IPS-18c (cell line): ENCODE results near the gene SKIDA1.
A peak's percentile ranks its signal among the peaks of the same experiment; 100 is the strongest.

Source experiments
- H3K4me3 ChIP-seq: 2 replicates; pipeline ENCODE4 v1.7.0; 2013; ENCODE audit warnings: low read depth, mild to moderate bottlenecking, low read length, moderate library complexity; ENCODE audit not compliant: insufficient read depth
- H3K9me3 ChIP-seq: one replicate; pipeline ENCODE4 v1.6.1; 2013; ENCODE audit warnings: mild to moderate bottlenecking, low read length, moderate library complexity; ENCODE audit not compliant: control insufficient read depth, insufficient read depth

Gene SKIDA1

GRCh38 chr10:21496343-21497176, 28.9 kb downstream of the SKIDA1 start:
- no peaks in the 10 kb centered on the region for H3K9me3 ChIP-seq

GRCh38 chr10:21495752-21496342, 29.6 kb downstream of the SKIDA1 start:
- Histone ChIP-seq H3K9me3 (no peaks in the 10 kb centered on the region), H3K4me3 (peak overlapping the region; percentile 66)

More at GRCh38 chr10:21496343-21497176, 28.9 kb downstream of the SKIDA1 start:
- peak overlapping the region; percentile 66 for H3K4me3 ChIP-seq

DNA sequence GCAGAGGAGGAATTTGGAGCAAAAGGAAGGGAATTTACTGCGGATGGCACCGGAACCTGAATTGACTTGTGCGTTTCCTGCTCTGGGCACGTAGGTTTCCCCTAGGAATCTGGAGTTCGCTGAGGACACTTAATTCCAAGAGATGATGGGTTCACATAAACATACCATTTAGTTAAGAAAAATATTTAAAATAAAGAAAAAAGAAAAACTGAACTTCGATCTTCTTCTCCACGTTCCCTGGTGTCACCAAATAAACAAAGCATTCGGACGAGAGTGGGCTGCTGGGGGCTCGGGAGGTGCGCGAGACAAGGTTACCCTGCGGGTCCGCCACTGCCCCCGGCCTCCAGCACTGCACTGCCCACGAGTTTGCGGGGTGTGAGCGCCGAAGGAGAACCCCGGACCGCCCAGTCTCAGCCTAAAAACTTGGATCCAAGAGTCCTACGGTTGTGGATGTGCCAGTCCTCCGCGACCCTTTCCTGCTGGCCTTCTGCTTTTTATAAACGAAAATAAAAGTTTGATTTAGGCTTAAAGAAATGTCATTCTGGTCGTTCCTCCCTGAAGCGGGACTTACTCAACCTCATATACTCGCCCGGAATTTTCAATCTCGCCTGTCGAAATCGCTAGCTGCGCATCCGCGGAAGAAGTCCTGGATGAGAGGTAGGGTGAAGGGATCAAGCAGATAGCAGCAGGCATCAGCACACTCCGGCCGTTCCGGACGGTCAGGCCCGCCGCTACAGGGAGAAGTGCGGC, 30.3 kb downstream of the SKIDA1 start:
- H3K9me3 ChIP-seq, result no peaks in the 10 kb centered on the region
- H3K4me3 ChIP-seq, result peak overlapping the region; percentile 66

GRCh38 chr10:21494191-21495001, 31.1 kb downstream of the SKIDA1 start:
- Histone ChIP-seq H3K9me3 (no peaks in the 10 kb centered on the region), H3K4me3 (peak overlapping the region; percentile 66)

GRCh38 chr10:21493784-21494183, 31.7 kb downstream of the SKIDA1 start:
- H3K4me3 ChIP-seq, result peak overlapping the region; percentile 66

GRCh38 chr10:21492421-21492820, 33.1 kb downstream of the SKIDA1 start:
- no peaks in the 10 kb centered on the region for H3K9me3 ChIP-seq
- H3K4me3 ChIP-seq, result no peak overlapping the region

More at GRCh38 chr10:21493784-21494183, 31.7 kb downstream of the SKIDA1 start:
- no peaks in the 10 kb centered on the region for H3K9me3 ChIP-seq

DNA sequence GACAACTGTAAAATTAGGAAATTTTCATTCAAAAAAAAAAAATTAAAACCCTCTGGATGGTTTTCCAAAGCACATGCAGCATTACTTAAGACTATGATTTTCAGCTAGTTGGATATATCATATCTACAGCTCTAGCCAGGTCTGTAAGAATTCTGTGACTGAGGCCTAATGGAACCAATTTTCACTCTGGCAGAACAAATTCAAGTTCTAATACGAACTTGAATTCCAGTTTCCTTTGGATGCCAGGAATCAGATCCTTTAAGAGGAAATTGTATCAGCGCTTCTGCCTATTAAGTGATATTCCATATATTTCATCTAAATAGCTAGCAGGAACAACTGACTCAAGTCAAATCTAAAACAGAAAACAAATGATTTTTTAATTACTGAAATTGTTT, 34.8 kb downstream of the SKIDA1 start:
- Histone ChIP-seq H3K9me3 (no peaks in the 10 kb centered on the region), H3K4me3 (no peak overlapping the region)

DNA sequence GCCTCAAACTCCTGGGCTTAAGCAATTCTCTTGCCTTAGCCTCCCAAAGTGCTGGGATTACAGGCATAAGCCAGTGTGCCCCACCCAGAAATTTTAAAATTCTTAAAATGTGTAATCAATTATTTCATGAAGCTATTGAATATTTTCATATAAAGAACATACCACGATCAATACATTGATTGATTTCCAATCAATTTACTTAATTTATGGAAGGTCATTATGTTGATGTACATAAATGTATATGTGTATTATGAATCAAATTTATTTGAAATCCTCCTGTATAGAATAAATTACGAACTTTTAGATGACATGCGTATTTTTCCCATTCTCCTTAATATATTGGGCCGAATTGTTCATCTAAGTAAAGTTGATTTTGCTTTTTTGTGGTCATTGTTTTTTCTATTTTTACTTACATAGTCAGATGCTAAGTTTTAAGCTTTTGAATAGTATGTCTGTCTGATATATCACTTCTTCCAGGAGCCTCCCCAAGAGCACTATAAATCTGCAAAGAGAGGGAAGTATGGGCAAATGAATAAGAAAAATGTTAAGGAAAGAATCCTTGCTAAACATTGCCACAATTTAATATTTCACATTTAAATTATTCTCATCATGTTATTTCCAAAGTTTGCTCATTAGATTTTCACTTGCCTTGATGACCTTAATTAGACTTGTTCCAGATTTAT, 35.3 kb downstream of the SKIDA1 start:
- H3K9me3 ChIP-seq, result no peaks in the 10 kb centered on the region
- no peak overlapping the region for H3K4me3 ChIP-seq

DNA sequence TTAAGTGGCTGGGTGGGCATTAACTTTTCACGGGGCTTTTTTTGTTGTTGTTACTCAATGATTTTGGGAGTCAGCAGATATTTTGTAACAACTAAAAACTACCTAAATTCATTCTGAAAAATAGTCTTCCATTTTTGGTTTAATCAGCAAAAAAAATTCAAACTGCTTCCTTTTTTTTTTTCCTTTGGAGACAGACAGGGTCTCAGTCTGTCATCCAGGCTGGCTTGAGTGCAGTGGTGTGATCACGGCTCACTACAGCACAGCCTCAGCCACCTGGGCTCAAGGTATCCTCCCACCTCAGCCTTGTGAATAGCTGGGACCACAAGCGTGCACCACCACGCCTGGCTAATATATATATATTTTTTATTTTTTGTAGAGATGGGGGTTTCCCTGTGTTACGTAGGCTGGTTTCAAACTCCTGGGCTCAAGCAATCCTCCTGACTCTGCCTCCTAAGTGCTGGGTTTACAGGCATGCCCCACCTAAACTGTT, 36.5 kb downstream of the SKIDA1 start:
- no peak overlapping the region for H3K4me3 ChIP-seq
- H3K9me3 ChIP-seq, result no peaks in the 10 kb centered on the region

GRCh38 chr10:21488246-21488956, 37.1 kb downstream of the SKIDA1 start:
- no peaks in the 10 kb centered on the region for H3K9me3 ChIP-seq
- no peak overlapping the region for H3K4me3 ChIP-seq

DNA sequence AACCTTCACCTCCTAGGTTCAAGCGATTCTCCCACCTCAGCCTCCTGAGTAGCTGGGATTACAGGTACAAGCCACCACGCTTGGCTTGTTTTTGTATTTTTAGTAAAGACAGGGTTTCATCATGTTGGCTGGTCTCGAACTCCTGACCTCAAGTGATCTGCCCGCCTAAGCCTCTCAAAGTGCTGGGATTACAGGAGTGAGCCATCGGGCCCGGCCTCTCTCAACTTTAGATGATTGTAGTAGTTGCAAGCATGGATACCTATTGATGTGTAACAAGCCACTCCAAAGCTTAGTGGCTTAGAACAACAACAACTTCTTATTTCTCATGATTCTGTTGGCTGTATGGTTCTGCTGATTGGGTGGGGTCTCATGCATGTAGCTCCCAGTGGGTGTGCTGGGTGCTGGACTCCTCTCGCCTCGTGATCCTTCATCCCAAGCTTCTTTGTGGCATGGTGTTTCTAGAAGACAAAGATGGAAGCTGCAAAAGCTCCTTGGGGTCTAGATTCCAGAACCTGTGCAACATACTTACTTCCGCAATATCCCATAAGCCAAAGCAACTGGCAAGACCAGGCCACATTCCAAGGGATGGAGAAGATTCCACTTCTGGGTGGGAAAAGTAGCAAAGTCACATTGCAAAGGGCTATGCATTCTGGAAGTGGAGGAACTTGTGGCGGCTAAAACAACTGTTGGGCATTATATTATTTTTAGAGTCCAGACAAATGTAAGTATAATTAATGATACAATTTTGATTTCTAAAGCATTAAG, 37.9 kb downstream of the SKIDA1 start:
- Histone ChIP-seq H3K9me3 (no peaks in the 10 kb centered on the region), H3K4me3 (no peak overlapping the region)

DNA sequence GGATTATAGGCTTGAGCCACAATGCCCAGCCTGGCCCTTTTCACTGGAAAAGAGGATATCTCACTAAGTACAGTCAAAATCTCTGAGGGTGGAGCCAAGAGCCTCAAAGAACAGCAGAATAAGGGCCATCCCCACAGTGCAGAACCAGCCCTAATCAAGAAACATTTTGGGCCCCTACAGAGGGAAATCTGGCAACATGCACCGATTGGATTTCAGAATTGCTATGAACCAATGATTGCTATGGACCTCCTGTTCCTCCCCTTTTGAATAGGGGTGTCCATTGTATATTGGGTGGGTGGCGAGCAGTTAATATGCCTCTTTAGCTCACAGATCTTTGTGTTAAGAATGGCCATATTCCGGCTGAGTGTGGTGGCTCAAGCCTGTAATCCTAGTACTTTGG, 42.7 kb downstream of the SKIDA1 start:
- H3K9me3 ChIP-seq, result no peaks in the 10 kb centered on the region
- no peak overlapping the region for H3K4me3 ChIP-seq

- Histone ChIP-seq H3K9me3 (no peaks in the 10 kb centered on the region), H3K4me3 (no peak overlapping the region)
These were observed 44.1 kb downstream of the SKIDA1 start for GRCh38 chr10:21481407-21481806.

DNA sequence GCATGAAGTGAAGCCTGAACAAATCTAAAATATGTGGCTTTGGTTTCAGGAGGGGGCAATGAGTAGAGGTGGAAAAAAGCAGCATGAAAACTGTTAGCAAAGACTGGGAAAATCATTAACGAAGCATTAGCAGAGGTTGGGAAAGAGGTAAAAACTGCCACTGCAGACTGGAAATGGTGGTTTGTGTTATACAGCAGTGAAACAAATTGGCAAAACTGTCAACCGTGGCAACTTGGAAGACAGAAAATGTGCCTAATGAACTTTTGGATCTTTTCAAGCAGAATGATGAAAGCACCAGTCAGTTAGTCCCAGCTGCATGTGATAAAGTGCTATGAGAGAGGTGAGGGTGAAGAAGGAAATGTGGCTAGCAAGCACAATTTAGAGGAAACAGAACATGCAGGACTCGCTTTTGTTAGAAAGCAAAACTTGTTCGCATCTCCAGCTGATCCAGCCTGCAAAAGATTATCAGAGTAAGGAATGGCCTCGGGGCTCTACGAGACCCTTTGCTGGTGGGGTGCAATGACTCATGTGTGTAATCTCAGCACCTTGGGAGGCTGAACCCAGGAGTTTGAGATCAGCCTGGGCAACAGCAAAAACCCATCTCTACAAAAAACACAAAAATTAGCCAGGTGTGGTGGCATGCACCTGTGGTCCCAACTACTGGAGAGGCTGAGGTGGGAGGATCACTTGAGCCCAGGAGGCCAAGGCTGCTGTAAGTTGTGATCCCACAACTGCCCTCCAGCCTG, 45.7 kb downstream of the SKIDA1 start:
- Histone ChIP-seq H3K9me3 (no peaks in the 10 kb centered on the region), H3K4me3 (no peak overlapping the region)

GRCh38 chr10:21475393-21475792, 50.1 kb downstream of the SKIDA1 start:
- no peak overlapping the region for H3K4me3 ChIP-seq
- no peaks in the 10 kb centered on the region for H3K9me3 ChIP-seq
